ENCODE data around the gene FAM161B.
"Not testable (repeated sequence)": the region's sequence is repeated elsewhere in the genome, so short reads cannot be mapped to it uniquely, and the experiment has no call there.

The FAM161B gene

DNA sequence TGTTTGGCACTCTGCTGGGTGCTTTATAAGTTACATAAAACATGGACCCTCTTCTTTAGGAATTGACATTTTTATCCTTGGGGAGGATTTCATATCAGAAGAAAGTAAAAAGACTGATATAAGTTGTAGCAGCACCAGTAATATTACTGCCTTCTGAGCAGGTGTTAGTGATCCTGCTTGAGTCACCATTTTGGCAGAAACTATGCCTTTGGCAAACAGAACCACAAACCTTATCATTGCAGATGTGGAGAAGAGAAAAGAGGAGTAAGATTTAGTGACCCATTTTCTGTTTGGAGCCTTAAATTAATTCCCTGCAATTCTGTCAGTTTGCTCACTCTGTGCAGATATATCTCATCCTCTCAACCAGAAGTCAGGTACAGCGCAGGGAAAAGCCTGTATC is 40.2 kb downstream of the FAM161B start:
- TF ChIP-seq, protein P1, sequence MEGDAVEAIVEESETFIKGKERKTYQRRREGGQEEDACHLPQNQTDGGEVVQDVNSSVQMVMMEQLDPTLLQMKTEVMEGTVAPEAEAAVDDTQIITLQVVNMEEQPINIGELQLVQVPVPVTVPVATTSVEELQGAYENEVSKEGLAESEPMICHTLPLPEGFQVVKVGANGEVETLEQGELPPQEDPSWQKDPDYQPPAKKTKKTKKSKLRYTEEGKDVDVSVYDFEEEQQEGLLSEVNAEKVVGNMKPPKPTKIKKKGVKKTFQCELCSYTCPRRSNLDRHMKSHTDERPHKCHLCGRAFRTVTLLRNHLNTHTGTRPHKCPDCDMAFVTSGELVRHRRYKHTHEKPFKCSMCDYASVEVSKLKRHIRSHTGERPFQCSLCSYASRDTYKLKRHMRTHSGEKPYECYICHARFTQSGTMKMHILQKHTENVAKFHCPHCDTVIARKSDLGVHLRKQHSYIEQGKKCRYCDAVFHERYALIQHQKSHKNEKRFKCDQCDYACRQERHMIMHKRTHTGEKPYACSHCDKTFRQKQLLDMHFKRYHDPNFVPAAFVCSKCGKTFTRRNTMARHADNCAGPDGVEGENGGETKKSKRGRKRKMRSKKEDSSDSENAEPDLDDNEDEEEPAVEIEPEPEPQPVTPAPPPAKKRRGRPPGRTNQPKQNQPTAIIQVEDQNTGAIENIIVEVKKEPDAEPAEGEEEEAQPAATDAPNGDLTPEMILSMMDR (IDR thresholded peaks at IDR 0.05; ENCODE audit: low read depth, low read length) = no peak
- no peak overlapping the region for H3K4me3 ChIP-seq (ENCODE audit: low read depth, low read length)

DNA sequence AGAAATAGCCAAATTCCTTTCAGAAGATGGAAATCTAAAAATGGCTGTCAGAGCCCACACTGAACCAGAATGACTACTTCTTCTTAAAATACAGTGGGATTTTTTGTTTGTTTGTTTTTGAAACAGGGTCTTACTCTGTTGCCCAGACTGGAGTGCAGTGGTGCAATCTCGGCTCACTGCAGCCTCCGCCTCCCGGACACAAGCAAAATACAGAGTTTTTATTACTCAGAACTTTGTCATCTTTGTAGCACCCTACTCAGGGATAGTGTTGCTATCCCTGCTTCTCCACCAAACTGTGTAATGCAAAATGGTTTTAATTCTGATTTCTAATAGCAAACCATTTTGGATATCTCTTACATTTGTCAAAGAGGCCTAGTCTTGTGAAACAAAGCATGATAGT is 46.9 kb downstream of the FAM161B start:
- no peak overlapping the region for H3K4me3 ChIP-seq (ENCODE audit: low read depth, low read length)
- TF ChIP-seq, protein P1 (IDR thresholded peaks at IDR 0.05; ENCODE audit: low read depth, low read length) = no peak

DNA sequence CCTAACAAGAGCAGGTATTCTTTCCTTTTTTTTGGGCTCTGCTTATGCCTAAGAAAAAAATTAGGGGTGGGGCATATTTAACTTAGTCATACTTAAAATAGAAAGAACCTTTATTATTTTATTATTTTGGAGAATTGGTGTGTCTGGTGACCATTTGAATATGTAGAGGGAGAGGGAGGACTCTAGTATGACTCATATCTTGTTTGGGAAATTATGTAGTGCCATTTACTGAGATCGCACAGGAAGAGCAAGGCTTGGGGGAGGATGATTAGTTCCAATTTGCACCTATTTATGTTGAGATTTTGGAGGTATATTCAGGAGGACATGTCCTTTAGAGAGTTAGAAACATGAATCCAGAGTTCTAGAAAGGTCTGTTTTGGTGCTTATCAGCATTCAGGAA is 53.4 kb downstream of the FAM161B start:
- TF ChIP-seq, protein P1 (IDR thresholded peaks at IDR 0.05; ENCODE audit: low read depth, low read length) = no peak
- no peak overlapping the region for H3K4me3 ChIP-seq (ENCODE audit: low read depth, low read length)

DNA sequence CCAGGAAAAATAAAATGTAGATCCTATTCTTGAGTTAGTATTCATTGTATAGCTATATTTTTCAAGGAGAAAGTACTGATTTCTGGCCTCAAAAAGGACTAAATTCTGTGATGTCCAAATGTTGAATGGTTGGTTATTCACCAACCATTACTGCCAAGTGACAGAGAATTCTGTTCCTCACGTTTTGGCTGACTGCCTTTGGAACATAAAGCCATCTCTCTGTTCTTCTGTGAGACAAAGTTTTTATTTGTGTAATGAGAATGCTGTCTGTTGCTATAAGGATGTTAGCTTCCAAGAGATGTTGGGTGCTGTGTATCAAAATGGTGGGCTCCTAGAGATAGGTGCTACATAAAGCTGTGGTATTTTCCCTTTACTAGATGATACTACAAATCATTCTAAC is 54.0 kb downstream of the FAM161B start:
- no peak overlapping the region for H3K4me3 ChIP-seq (ENCODE audit: low read depth, low read length)
- TF ChIP-seq, protein P1 (IDR thresholded peaks at IDR 0.05; ENCODE audit: low read depth, low read length) = no peak

DNA sequence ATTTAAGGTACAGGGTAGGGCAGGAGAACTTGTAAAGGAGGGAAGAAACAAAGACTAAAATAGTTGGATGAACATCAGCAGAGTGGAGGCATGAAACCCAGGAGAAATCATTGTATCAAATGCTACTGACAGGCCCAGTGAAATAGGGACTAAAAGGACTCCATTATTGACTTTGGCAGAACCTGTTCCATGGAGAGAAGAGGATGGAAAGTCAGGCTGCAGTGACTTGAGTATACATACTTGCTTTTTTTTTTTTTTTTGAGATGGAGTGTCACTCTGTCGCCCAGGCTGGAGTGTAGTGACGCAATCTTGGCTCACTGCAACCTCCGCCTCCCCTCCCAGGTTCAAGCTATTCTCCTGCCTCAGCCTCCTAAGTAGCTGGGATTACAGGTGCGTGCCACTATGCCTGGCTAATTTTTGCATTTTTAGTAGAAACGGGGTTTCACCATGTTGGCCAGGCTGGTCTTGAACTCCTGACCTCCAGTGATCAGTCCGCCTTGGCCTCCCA is 55.7 kb downstream of the FAM161B start:
- H3K4me3 ChIP-seq (ENCODE audit: low read depth, low read length) = not testable (repeated sequence)

DNA sequence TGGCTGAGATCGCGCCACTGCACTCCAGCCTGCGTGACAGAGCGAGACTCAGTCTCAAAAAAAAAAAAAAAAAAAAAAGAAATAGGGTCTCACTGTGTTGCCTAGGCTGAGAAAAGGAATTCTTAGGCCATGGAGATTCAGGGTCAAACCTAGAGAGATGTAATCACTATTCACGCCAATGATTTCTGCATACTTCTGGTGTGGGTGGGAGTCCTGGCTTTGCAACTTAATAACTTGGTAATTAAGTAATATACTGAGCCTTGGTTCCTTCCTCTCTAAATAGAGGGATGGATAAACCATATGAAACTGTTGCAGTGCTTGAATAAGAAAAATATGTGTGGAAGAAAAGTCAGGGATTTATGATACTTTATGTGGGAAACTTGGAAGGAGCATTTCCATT is 60.5 kb downstream of the FAM161B start:
- no peak overlapping the region for H3K4me3 ChIP-seq (ENCODE audit: low read depth, low read length)
- TF ChIP-seq, protein P1 (IDR thresholded peaks at IDR 0.05; ENCODE audit: low read depth, low read length) = no peak

DNA sequence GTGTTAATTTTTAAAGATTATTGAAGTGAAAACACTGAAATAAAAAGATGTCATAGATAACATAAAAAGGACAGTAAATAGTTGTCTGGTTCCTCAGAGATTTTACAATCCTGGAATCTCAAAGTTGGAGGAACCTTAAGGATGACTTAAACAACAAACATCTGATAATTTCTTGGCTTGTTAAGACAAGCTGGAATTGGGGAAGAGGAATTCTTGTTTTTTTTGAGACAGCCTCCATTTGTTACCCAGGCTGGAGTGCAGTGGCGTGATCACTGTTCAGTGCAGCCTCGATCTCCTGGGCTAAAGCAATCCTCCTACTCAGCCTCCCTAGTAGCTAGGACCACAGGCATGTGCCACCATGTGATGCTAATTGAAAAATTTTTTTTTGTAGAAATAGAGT is 60.9 kb downstream of the FAM161B start:
- TF ChIP-seq, protein P1 (IDR thresholded peaks at IDR 0.05; ENCODE audit: low read depth, low read length) = no peak

DNA sequence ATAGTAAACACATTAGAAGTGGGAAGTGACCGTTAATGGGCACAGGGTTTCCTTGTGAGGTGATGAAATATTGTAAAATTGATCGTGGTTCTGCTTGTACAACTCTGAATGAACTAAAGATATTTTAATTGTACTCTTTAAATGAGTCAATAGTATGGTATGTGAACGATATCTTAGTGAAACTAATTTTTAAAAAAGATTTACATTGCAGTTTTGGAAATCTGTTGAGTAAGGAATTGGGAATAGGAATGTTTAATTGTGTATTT is 61.5 kb downstream of the FAM161B start:
- TF ChIP-seq, protein P1 (IDR thresholded peaks at IDR 0.05; ENCODE audit: low read depth, low read length) = no peak

More for the DNA sequence above, 60.9 kb downstream of the FAM161B start:
- H3K4me3 ChIP-seq (ENCODE audit: low read depth, low read length) = no peak overlapping the region

More for the DNA sequence above, 61.5 kb downstream of the FAM161B start:
- H3K4me3 ChIP-seq (ENCODE audit: low read depth, low read length) = peak overlapping the region; percentile 89

Data from WI38 (cell line).